GM18505 (cell line): Measurements from ENCODE around the gene EFNA5.

Source experiments
- ATAC-seq: cut with Tn5 transposase; IDR thresholded peaks from one replicate; pipeline ENCODE4 v1.9.1; 2021; ENCODE audit not compliant: unreplicated experiment
- POLR2A ChIP-seq: IDR thresholded peaks from 4 replicates; pipeline ENCODE4 v1.6.1; 2011; ENCODE audit warnings: borderline replicate concordance; ENCODE audit not compliant: insufficient read depth, insufficient read length; ENCODE audit errors: extremely low read depth

EFNA5 gene

GRCh38 chr5:107616213-107616612, 54.5 kb downstream of the EFNA5 start:
- ATAC-seq, result no peak
- TF ChIP-seq POLR2A, result no peak

DNA sequence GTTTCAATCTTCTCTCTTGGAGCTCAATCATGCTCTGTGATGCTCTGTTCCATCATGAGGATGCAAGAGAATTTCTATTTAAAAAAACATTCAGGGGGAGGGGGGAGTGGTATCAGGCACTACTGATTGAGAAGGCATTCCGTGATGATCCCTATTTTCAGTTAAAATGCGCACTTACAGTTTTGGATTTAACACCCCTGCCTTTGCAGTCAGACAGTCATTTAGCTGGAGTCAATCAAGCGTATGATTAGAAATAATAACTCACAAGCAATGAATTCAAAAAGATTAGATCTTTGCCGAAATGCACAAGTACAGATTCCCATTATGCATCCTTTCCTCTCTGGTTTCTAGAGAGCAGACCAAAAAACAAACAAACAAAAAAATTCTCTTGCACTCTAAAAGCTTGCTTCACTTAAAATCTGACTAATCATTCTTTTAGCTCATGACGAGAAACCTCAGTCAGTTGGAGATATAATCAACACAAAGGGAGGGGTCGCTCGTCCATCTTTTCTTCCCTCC, 55.4 kb downstream of the EFNA5 start:
- ATAC-seq, result no peak
- no peak for TF ChIP-seq POLR2A

GRCh38 chr5:107612541-107612940, 58.2 kb downstream of the EFNA5 start:
- no peak for TF ChIP-seq POLR2A

DNA sequence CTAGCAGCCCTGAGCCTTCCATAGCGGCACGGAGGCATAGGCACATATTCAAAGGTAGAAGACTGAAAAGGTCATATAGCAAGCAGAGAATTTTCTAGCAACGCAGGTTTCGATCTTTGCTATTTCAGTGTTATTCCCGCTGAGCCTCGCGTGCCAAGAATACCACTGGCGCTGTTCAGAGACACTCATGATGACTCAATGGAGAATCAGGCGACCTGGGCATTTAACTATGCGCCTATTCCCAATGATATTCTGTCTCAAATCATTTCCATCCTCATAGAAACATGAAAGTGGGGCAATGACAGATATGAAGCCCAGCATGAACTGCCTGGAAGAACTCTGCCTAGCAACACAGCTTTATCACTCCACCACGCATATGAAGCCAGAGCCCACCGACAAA, 59.9 kb downstream of the EFNA5 start:
- no peak for ATAC-seq
- no peak for TF ChIP-seq POLR2A

More at GRCh38 chr5:107612541-107612940, 58.2 kb downstream of the EFNA5 start:
- no peak for ATAC-seq

- TF ChIP-seq POLR2A, result no peak
Measured at GRCh38 chr5:107607671-107608345, 62.9 kb downstream of the EFNA5 start.

DNA sequence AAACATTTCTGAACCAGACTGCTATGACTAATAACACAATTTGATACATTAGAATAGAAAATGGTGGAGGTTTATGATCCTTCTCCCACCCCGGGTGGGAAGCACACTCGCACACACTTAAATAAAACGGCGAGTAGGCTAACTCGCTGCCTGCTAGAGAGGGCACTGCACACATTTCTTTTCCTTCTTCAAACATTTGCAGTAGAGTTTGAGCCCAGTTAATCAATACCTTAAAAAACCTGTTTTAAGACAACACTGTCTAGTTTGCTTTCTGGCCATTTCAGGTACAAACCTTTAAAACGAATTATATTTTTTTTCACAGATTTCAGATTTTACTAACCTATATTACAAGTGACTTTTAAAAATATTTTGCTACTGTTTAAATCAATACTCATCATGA, 63.5 kb downstream of the EFNA5 start:
- TF ChIP-seq POLR2A, result no peak
- ATAC-seq, result no peak

More at GRCh38 chr5:107607671-107608345, 62.9 kb downstream of the EFNA5 start:
- no peak for ATAC-seq

- TF ChIP-seq POLR2A, result no peak
- ATAC-seq, result no peak
Measured at GRCh38 chr5:107605596-107606125, 65.1 kb downstream of the EFNA5 start.

DNA sequence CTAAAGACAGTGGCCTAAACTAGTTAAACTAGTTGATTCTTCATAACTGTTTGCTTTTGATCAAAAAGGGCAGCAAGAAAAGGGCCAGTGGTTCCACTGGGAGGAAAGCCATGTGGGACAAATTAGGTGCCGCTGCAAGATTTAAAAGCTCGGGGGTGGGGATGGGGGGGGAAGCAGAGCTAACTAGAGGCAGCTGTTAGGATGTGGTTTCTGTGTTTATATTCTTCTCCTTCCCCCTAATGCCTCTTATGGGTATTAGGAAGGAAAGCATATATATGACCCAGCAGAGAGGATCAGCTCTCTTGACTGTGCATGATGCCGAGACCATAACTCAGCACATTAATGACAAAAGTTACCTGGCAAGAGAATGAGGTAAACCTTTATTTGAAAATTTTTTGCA, 65.7 kb downstream of the EFNA5 start:
- ATAC-seq, result no peak
- no peak for TF ChIP-seq POLR2A

- no peak for ATAC-seq
- TF ChIP-seq POLR2A, result no peak
Measured at GRCh38 chr5:107604146-107604910, 66.4 kb downstream of the EFNA5 start.

DNA sequence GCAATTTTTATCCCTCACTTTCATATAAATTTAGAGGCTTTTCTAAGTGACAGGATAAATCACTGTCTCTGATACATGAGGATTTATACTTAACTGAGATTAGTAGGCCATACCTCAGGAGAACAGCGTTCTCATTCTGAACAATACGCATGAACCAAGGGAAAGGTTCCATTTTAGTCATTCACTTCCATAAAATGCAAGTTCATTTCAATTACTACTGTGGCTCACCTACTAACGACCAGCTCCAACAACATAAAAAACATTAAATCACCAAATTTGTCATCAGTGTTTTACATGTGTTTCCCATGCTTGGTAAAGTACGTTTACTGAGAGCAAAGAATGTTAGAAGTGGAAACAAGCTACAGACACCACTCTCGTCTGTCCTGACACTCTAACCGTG, 67.4 kb downstream of the EFNA5 start:
- no peak for ATAC-seq
- TF ChIP-seq POLR2A, result no peak

DNA sequence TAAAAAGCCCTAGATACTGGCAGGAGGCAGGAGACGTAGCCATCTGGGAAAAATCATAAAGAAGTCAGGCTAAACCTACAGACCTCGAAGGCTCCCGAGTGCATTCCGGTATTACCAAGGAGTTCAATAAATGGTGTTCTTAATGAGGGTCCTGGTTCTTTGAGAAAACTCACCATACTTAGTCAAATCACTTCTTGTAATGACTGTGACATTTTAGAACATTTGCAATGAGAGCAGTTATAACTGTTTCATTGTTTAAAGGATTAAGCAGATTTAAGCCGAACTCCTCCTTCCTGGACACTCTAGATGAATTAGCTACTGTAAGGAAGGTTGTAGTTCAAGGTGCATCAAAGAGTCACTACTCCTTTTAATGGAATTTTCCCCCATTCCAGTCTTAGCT, 67.8 kb downstream of the EFNA5 start:
- TF ChIP-seq POLR2A, result no peak
- ATAC-seq, result no peak

- ATAC-seq, result no peak
- TF ChIP-seq POLR2A, result no peak
Measured at GRCh38 chr5:107601076-107601475, 69.7 kb downstream of the EFNA5 start.

- TF ChIP-seq POLR2A, result no peak
- ATAC-seq, result no peak
Measured at GRCh38 chr5:107598958-107599357, 71.8 kb downstream of the EFNA5 start.

DNA sequence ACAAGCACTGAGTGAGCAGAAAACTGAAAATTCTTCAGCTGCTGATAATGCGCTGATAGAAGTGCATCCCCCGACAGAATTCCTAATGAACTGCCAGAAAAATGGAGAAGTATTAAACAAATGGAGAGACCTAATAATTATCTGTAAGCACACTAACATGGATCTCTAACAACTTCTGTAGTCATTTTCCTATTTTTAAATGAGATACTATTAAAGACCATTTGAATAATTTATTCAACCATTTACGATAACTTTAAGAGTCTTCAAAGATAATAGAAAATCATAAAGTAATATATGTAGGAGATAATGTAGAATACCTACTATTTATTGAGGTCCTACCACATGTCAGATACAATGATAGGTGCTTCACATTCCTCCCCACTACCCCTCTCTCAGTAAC, 72.9 kb downstream of the EFNA5 start:
- no peak for ATAC-seq
- no peak for TF ChIP-seq POLR2A
